GM18861 (cell line): Measurements from ENCODE around the gene PDE6A.
"Not testable (repeated sequence)": the region's sequence is repeated elsewhere in the genome, so short reads cannot be mapped to it uniquely, and the experiment has no call there.

Source experiments
- ATAC-seq: cut with Tn5 transposase; IDR thresholded peaks from one replicate; pipeline ENCODE4 v1.9.1; 2021; ENCODE audit not compliant: unreplicated experiment

The PDE6A gene

DNA sequence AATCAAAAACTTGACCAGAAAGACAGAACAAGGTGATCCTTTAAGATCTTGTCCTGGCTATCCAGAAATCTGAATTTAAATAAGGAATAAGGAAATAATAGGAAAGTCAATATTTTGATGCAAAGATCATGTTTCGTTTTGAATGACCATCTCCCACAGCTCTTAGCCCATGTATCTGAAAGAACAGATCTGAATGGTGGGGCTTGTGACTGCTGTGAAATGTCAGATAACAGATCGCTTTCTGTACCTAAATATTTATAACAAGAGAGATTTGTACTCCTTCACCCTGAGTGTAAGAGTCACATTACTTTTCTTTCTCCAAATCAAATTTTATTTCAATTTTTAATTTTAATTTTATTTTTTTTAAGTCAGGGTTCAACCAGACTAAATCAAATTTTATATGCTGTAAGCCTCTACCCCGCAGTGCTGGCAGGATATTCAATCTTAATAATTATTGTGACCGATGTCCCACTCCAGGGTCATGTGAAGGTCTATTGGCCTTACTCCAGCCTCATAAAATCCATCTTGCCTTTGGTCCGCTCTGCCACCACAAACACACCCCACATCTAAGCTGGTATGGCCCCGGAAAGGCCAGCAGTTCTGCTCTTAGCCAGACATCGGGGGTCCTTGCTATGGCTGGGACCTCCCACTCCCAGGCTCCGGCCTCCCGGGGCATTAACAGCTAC is 9.0 kb upstream of the PDE6A start:
- no peak for ATAC-seq

DNA sequence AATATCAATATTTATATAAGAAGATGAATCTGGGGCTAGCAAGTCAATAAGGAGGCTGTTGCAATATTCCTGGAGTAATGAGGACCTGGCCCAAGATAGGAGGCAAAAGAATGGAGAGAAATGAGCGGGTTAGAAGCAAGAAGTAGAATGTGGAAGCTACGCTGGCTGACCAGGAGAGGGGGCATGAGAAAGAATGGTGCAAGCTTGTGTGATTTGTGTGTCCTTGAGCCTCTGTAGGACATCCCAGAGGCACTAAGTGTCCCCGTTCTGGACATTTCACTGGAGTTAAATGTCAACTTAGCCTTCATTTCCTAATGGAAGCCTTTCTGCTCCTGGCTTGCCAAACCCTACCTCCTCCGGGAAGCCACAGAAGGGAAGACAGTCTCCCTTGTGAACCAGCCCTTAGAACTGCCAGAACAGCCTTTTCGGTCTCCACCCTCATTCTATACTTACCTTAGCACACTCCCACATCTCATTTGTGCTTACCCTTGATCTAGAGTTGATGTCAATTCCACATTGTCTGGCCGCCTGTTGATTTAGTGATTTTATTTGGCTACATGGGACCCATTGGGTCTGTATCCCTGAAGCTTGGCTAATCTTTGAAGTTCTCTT is 6.7 kb upstream of the PDE6A start:
- ATAC-seq: no peak

DNA sequence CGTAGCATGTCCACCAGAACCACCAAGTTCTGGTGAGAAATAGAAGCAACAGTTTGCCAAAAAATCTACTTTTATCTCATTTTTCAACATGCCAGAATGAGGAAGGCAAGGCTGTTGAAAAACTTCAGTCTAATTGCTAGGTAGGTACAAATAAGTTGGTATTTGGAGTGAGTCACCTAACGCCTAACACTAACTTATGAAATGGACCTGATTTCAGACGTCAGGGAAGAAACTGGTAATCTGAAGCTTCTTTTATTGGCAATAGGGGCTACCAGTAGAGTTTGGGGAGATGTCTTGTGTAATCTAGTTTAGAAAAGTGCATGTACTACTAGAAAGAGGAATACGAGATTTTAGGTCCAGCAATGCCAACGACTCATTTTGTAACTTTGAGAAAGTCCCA is 4.4 kb upstream of the PDE6A start:
- ATAC-seq: no peak

DNA sequence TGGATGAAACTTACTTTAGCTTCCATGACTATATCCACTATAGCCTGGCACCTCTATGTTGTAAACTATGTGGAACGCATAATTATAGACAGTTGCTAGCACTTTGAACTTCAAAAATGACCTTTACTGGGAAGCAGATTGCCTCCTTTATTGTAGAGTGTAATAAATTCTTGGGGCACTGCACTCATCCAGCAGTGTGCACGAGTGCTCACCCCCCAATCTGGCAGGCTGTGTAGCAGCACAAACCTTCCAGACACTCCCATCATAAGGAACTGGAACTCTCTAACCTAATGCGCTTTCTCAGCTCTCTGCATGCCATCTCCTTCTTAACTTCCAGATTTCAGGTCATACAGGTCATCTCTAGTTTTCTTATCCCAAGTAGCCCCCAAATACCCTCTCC is 1.5 kb upstream of the PDE6A start:
- ATAC-seq: no peak

DNA sequence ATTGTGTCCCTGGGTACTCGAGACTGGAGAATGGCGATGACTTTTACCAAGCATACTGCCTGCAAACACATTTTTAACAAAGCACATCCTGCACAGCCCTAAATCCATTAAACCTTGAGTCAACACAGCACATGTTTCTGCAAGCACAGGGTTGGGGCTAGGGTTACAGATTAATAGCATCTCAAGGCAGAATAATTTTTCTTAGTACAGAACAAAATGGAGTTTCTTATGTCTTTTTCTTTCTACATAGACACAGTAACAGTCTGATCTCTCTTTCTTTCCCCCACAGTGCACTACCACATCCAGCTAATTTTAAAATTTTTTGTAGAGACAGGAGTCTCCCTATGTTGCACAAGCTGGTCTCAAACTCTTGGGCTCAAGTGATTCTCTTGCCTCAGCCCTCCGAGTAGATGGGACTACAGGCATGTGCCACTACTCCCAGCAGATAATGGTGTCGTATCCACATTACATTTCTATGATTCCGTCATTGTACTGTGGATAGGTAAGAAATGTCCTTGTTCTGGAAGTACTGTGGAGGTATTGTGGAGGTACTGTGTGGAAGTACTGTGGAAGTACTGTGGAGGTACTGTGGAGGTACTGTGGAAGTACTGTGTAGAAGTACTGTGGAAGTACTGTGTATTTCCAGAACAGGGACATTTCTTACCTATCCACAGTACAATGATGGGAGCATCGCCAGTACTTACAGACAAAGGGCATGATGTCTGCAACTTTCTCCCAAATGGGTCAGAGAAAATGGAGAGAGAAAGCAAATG is 1.2 kb downstream of the PDE6A start:
- ATAC-seq: not testable (repeated sequence)

DNA sequence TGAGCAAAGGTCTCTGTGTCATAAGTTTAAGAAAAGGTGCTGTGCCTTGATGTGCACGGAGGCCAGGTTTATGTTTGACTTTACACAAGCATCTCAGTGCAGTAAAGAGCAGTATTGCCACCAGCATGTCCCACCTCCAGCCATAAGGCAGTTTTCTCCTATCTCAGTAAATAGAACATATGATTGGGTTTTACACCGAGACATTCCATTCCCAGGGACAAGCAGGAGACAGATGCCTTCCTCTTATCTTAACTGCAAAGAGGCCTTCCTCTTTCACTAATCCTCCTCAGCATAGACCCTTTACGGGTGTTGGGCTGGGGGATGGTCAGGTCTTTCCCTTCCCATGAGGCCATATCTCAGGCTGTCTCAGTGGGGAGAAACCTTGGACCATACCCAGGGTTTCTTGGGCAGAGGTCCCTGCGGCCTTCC is 1.8 kb downstream of the PDE6A start:
- ATAC-seq: not testable (repeated sequence)

DNA sequence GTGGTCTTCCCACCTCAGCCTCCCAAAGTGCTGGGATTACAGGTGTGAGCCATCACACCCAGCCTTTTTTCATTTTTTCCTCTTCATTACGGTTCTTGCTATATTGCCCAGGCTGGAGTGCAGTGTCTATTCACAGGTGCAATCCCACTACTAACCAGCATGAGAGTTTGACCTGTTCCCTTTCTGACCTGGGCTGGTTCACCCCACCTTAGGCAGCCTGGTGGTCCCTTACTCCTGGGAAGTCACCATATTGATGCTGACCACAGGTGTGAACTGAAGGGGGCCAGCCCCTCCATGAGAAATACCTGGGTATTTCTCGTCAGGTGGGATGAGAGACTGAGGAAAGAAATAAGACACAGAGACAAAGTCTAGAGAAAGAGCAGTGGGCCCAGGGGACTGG is 2.4 kb downstream of the PDE6A start:
- ATAC-seq: no peak

DNA sequence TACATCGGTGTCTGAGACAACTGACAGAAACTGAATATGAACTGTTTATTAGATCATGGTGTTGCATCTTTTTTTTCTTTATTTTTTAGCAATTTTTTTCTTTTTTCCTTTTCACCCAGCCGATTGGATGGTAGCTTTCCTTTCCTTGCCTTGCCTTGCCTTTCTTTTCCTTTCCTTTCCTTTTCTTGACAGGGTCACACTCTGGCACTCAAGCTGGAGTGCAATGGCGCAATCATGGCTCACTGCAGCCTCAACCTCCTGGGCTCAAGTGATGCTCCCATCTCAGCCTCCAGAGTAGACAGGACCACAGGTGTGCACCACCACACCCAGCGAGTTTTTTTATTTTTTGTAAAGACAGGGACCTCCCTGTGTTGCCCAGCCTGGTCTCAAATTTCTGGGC is 2.8 kb downstream of the PDE6A start:
- ATAC-seq: no peak

DNA sequence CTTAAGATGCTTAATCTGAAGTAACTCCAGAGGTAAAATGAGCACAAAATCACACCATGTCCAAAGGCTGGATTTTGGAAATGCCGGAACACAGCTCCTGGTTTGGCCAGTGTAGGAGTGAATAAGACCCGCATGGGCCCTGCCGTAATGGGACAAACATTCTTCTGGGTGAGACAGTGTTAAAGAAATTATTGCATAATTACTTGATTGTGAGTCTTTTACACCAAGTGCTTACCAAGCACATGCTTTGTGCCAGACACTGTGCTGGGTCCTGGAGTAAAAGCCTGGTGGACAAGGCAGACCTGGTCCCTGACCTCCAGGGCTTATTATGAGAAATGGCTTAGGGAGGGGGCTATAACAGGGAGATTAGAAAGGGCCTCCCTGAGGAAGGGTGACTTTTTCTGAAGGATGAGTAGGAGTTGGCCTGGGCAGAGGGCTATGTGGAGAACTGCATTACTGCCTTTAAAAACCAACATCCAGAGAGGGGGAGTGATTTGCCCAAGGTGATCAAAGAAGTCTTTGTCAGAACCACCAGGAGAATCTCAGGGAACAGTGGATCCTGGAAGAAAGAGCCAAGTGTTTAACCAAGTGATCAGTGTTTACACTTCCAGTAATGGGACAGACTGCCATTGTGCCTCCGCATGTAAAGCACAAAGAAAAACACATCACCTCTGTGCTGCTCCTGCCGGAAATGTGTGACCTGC is 3.5 kb downstream of the PDE6A start:
- no peak for ATAC-seq

DNA sequence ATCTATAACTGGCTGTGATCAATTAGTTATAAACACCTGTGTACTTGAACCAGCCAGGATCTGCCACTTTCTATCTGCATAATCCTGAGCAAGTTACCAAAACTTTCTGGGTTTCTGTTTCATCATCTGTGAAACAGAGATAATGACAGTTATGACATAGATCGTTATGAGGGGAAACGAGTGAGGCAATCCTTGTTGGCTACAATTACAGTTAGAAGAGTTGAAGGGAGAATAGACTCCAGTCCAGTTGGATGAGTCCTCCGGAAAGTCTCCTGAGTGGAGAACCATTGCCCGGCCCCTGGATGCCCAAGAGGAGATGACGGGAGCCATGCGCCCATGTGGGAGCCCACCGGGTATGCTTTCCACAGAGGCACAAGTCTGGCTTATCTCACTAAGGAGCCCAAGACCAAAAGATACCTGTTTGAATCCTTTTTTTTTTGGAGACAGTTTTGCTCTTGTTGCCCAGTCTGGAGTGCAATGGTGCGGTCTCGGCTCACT is 4.5 kb downstream of the PDE6A start:
- no peak for ATAC-seq

DNA sequence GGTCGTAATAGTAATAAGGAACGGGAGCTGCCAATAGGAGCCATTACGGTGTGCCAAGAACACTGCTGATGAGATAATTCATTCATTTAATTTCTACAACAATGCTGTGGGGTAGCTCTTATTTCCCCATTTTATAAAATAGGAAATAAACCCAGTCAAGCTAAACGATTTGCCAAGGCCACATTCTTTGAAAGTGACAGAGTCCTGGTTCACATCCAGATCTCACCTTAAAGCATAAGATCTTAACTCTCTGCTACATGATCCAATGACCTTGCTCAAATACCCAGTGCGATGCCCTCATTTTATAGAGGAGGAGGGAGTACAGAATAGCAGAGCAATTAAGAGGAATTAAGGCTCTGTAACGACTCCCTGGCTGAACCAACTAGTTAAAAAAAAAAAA is 5.0 kb downstream of the PDE6A start:
- ATAC-seq: no peak

DNA sequence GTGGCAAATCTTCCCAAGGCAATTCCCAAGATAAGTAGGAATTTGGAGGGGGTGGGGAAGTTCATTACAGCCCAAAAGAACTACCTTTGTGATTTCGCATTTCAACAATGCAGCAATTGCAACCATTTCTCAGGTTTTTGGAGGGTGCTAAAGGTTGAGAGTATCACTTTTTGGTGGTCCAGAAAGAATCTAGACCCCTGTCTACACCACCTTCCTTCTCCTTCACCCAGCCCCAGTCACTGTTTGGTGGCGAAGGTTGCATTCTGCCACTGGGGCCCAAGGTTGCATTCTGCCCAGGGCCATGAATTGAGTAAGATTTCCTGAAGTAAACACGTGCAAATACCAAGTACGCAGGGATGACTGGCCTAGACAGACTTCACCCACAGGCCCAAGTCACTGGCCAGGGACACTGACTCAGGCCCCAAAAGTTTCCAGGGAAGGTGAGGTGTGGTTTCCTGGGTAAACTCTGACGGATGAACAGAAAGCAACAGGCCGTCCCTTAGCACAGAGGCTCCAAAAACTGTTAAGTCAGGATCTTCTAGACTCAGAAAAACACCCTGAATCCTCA is 5.7 kb downstream of the PDE6A start:
- ATAC-seq: no peak

DNA sequence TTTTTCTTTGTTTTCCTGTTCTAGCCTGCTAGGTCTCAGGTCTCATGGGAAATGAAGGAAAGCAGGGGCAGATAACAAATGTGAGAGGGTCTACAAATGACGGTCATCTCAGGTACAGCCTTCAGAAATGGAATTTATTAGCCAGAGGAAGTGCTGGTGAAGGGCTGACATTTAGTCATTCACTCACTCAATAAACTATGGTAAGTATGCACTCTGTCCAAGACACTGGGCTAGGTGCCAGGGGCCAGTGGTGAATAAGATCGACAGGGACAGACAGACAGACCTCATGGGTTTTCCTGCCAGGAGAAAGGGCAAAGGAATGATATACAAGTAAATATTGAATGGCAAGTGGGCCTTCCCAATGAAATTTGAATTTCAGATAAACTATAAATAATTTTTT is 6.3 kb downstream of the PDE6A start:
- ATAC-seq: no peak

DNA sequence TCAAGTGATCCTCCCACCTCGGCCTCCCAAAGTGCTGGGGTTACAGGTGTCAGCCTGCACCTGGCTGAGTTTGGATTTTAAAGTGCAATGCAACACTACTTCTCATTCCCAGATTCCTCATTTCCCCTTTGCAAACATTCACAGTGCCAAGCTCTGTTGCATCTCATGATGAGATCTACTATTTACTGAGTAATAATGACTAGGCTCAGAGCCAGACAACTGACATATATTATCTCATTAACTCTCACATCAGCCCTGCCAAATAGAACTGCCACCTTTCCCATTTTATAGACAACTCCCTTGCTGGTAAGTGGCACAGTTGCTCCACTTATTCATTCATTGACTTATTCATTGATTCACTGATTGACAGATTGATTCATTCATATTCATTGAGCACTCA is 7.0 kb downstream of the PDE6A start:
- no peak for ATAC-seq

DNA sequence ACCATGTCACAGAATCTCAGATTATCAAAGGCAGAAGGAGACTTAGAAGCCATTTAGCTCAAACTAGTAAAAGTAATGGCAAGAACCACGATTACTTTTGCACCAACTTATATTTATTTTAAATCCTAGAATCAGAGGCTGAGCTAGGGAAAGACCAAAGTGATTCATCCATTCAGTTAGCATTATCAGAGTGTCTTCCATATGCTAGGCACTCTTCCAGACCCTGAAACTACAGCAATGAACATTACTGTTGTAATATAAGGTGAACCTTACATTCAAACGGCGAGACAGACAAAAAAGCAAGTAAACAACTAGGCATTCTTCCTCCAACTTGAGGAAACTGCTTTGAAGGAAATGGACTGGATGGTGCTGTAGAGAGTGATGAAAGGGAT is 7.9 kb downstream of the PDE6A start:
- ATAC-seq: no peak

DNA sequence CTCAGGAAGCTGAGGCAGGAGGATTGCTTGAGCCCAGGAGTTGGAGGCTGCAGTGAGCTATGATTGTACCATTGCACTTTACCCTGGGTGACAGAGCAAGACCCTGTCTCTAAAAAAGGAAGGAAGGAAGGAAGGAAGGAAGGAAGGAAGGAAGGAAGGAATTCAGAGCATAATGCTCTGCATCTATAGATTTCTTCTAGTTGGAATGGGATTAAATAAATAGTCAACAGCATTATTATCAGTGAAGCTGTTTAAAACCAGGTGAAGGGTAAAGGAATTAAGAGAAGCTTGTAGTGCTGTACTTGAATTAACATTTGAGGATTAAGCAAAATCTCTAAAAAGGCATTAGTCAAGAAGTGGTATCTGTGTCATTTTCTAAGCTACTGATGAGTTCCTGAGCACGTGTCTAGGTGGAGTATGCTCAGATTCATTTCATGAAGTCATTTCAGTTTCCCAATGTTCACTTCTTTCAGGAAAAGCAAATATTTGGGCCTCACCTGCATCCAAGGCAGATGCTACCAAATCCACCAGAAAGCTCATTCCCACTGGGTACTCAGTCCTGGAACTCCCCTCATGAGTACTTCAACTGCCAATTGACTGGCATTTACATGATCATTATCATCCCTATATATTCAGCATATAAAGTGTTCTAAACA is 8.4 kb downstream of the PDE6A start:
- no peak for ATAC-seq

DNA sequence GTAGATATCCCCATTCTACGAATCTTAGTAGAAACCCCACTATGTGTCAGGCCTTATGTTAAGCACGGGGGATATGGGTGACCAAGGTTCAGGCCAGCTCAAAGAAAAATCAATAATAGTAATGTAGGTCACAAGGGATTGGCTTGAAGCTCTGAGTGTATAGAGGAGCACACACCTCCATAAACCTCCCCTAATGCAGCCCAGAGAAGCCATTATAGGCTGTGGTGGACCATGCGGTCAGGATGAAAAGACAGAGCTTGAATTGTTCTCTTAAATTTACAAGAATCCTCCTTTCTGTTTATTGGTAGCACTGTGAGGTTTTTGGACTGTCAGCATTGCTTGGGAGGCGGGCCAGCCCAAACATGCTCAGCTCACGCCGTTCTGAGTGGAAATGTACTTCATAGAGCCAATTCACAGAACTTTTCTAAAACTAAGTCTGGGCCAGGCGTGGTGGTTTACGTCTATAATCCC is 9.1 kb downstream of the PDE6A start:
- no peak for ATAC-seq

DNA sequence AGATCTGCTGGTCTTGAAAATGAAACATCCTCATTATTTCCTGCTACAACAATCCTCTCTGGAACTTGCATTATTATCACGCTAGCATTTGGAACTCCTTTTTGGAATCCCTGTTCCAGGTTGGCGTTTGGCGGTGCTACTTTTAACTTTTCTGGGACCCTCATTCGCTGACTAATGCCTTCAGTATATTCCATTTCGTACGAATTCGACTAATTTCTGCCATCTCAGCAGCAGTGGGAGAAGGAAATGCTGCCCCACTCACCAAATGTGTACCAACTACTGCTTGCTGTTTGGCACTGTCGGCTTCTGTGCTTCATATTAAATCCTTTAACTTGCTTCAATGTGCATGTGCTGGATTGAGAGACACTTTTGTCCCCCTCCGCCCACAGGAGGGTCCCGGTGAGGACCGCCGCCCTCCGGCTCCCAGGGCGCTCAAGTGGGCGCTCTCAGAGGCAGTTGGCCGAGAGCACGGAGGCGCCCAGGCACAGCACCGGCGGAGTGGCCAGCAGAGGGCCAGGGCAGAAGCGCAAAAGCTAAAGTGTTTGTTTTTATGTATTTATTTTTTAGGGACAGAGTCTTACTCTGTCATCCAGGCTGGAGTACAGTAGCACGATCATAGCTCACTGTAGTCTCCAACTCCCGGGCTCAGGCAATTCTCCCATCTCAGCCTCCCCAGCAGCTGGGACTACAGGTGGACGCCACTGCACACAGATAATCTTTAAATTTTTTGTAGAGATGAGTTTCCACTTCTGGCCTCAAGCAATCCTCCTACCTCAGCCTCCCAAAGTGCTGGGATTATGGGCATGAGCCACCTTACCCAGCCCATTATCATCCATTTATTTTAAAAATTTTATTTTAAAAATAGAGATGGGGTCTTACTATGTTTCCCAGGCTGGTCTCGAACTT is 11.9 kb downstream of the PDE6A start:
- no peak for ATAC-seq

DNA sequence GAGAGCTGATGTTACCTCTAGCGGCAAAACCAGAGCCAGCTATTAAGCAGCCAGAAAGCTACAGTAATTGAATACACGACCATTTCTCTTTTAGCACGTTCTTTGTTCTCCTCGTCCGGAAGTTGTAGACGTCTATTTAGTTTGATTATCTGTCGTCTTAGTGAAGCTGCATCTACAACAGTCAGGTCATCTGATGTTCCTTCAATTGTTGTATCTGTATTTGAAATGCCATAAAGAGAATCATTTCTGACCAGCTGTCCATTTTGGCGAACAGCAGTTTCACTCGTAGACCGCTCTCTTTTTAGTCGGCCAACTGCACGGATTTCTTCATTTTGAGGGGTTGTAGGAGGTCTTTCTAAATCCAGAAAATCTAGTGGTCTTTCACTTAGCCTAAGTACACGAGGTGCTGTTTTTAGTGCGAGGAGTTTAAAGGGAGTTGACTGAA is 12.6 kb downstream of the PDE6A start:
- no peak for ATAC-seq
